Muscle of arm (tissue), 14 donors: Measurements from ENCODE around the gene UCMA. TPM values are rescaled to one million over a fixed set of nuclear protein-coding genes. Genes with fewer than 3 reads are reported as not detected.
"Not testable (repeated sequence)": the region's sequence is repeated elsewhere in the genome, so short reads cannot be mapped to it uniquely, and the experiment has no call there.

Source experiments
- DNase-seq: peaks from one replicate; pipeline ENCODE4 v3.0.0-alpha.2; 2013
- long read RNA-seq, 11 donors: transcript quantifications; one replicate each; lab custom pipeline, GENCODE V29; 2026
- polyA plus RNA-seq, 12 donors: library from polyadenylated mRNA; unstranded; fragments of 120-200 nt; gene quantifications; one replicate each; pipeline ENCODE4 v1.2.1, GENCODE V29; 2013; ENCODE audit not compliant: insufficient read length in 12 of 12

UCMA gene
- polyA plus RNA-seq: 1 to 10 TPM in 6 of 12 donors, under 1 TPM in 4, not detected in 2; 0.68 to 2.6 (median 1.1) TPM
- long read RNA-seq, donor 1: 0 reads
- long read RNA-seq, donor 2: 0 reads
- long read RNA-seq, donor 3: 0 reads
- long read RNA-seq, donor 4: 0 reads
- long read RNA-seq, donor 5: 0 reads
- long read RNA-seq, donor 6: 0 reads
- long read RNA-seq, donor 7: 0 reads
- long read RNA-seq, donor 8: 0 reads
- long read RNA-seq, donor 9, partial matches to known transcripts: 0 of 1 reads
- long read RNA-seq, donor 9, other reads (novel, unspliced or antisense): 0 of 1 reads
- long read RNA-seq, donor 10: 0 reads
- long read RNA-seq, donor 11, partial matches to known transcripts: 0 of 1 reads
- long read RNA-seq, donor 11, other reads (novel, unspliced or antisense): 0 of 1 reads

GRCh38 chr10:13234172-13234571, at the start of gene UCMA:
UCMA (minus strand) TSS chr10:13234374; CDS start chr10:13234258, 116 bp downstream.
- DNase-seq: peak; percentile 26

- DNase-seq: not testable (repeated sequence)
Observed at GRCh38 chr10:13282348-13282747, 48.2 kb upstream of the UCMA start.

GRCh38 chr10:13276749-13277365, 42.7 kb upstream of the UCMA start:
- DNase-seq: peak; percentile 44

- not testable (repeated sequence) for DNase-seq
Observed at GRCh38 chr10:13276146-13276545, 42.0 kb upstream of the UCMA start.

GRCh38 chr10:13272164-13272571, 38.0 kb upstream of the UCMA start:
- DNase-seq: peak; percentile 75

GRCh38 chr10:13271552-13272163, 37.5 kb upstream of the UCMA start:
- peak; percentile 8 for DNase-seq

GRCh38 chr10:13270877-13271551, 36.8 kb upstream of the UCMA start:
- no peak for DNase-seq

- no peak for DNase-seq
Observed at GRCh38 chr10:13268841-13269240, 34.7 kb upstream of the UCMA start.

- no peak for DNase-seq
Observed at GRCh38 chr10:13268310-13268709, 34.1 kb upstream of the UCMA start.

GRCh38 chr10:13263591-13263990, 29.4 kb upstream of the UCMA start:
- DNase-seq: no peak

- no peak for DNase-seq
Observed at GRCh38 chr10:13262433-13262832, 28.3 kb upstream of the UCMA start.

GRCh38 chr10:13257621-13258140, 23.5 kb upstream of the UCMA start:
- DNase-seq: no peak

GRCh38 chr10:13256627-13257026, 22.5 kb upstream of the UCMA start:
- no peak for DNase-seq

GRCh38 chr10:13253726-13254125, 19.6 kb upstream of the UCMA start:
- DNase-seq: no peak

- DNase-seq: no peak
Observed at GRCh38 chr10:13247784-13248183, 13.6 kb upstream of the UCMA start.

- peak; percentile 51 for DNase-seq
Observed at GRCh38 chr10:13247246-13247645, 13.1 kb upstream of the UCMA start.

- DNase-seq: not testable (repeated sequence)
Observed at GRCh38 chr10:13242260-13242659, 8.1 kb upstream of the UCMA start.

- no peak for DNase-seq
Observed at GRCh38 chr10:13241613-13242012, 7.4 kb upstream of the UCMA start.

GRCh38 chr10:13239923-13240322, 5.7 kb upstream of the UCMA start:
- no peak for DNase-seq

GRCh38 chr10:13238271-13239077, 4.3 kb upstream of the UCMA start:
- no peak for DNase-seq

GRCh38 chr10:13236638-13237037, 2.5 kb upstream of the UCMA start:
- DNase-seq: no peak
